GM12878 (cell line): ENCODE measurements around the gene MVB12B. TPM values are rescaled to one million over a fixed set of nuclear protein-coding genes. Genes with fewer than 3 reads are reported as not detected.

Source experiments
- ATAC-seq: fragments of 200-7000 bp; cut with Tn5 transposase; 3 replicates; pipeline ENCODE4 v1.9.1; 2020; ENCODE audit warnings: mild to moderate bottlenecking, moderate library complexity
- BruUV-seq: library from RNA; stranded (reverse); fragments of 400-500 nt; replicated peaks from 2 replicates; lab custom pipeline; 2021; lab: Mats Ljungman, UMichigan
- CTCF ChIA-PET: fragments of 300-600 bp; sonication (Branson Sonifier 250); formaldehyde crosslinking; extraction: SDS; loops from one replicate; lab custom pipeline; 2021; ENCODE audit warnings: inconsistent platforms; lab: Yijun Ruan, JAX
- POLR2A ChIA-PET: fragments of 350-600 bp; formaldehyde crosslinking; extraction: SDS; loops from one replicate; lab custom pipeline; 2021; ENCODE audit warnings: inconsistent platforms; lab: Charles Lee
- RAD21 ChIA-PET: fragments of 300-600 bp; sonication (Branson Sonifier 250); formaldehyde crosslinking; loops from one replicate; lab custom pipeline; 2023; ENCODE audit warnings: antibody characterized with exemption; ENCODE audit not compliant: unreplicated experiment; lab: Charles Lee
- SMC1A ChIA-PET: fragments of 300-600 bp; sonication (Branson Sonifier 250); formaldehyde crosslinking; loops from one replicate; lab custom pipeline; 2023; ENCODE audit not compliant: unreplicated experiment, uncharacterized antibody; lab: Charles Lee
- DNase-seq: peaks from one replicate; pipeline ENCODE4 v3.0.0-alpha.2; 2011; ENCODE audit warnings: low read depth, low spot score
- FAIRE-seq: peaks from 3 replicates; lab custom pipeline; 2011; peaks lifted over from hg19 to GRCh38; lab: Jason Lieb, UNC
- H2AFZ ChIP-seq: 2 replicates; pipeline ENCODE4 v1.6.0; 2011; ENCODE audit warnings: low read depth, low read length, control low read depth; ENCODE audit not compliant: control insufficient read depth
- H3K27ac ChIP-seq: 2 replicates; pipeline ENCODE4 v1.5.1; 2011; ENCODE audit warnings: control low read depth; ENCODE audit not compliant: control insufficient read depth, insufficient read depth
- H3K27me3 ChIP-seq, 2 experiments: replicated peaks in 1 of 2; 2 replicates each; pipeline versions ENCODE4 v1.6.0 to v1.6.1; 2011; ENCODE audit warnings: low read length in 1 of 2; ENCODE audit not compliant: control insufficient read depth in 2 of 2, insufficient read depth in 2 of 2
- H3K36me3 ChIP-seq, 2 experiments: 2 replicates each; pipeline ENCODE4 v1.5.1; 2011; ENCODE audit warnings: low read length in 1 of 2; ENCODE audit not compliant: control insufficient read depth in 2 of 2, insufficient read depth in 2 of 2
- H3K4me1 ChIP-seq: 2 replicates; pipeline ENCODE4 v1.6.1; 2011; ENCODE audit warnings: mild to moderate bottlenecking, low read length, moderate library complexity, mixed read lengths; ENCODE audit not compliant: control insufficient read depth, insufficient read depth
- H3K4me2 ChIP-seq: 2 replicates; pipeline ENCODE4 v1.6.0; 2011; ENCODE audit warnings: control low read depth; ENCODE audit not compliant: control insufficient read depth, insufficient read depth
- H3K4me3 ChIP-seq: fragments of 200-600 bp; sonication (generic); 2 replicates; pipeline ENCODE4 v1.5.1; 2016
- H3K79me2 ChIP-seq: 2 replicates; pipeline ENCODE4 v1.6.0; 2011; ENCODE audit warnings: low read length; ENCODE audit not compliant: control insufficient read depth, insufficient read depth
- H3K9ac ChIP-seq: 2 replicates; pipeline ENCODE4 v1.8.0; 2011; ENCODE audit warnings: low read length, control low read depth, mixed read lengths; ENCODE audit not compliant: control insufficient read depth, insufficient read depth
- H3K9me3 ChIP-seq: replicated peaks from 3 replicates; pipeline ENCODE4 v1.5.1; 2011; ENCODE audit warnings: mild to moderate bottlenecking, low read length; ENCODE audit not compliant: control insufficient read depth, insufficient read depth
- H4K20me1 ChIP-seq: 2 replicates; pipeline ENCODE4 v1.6.0; 2011; ENCODE audit not compliant: control insufficient read depth, insufficient read depth
- BCL11A ChIP-seq: IDR thresholded peaks from 2 replicates; pipeline ENCODE4 v1.6.1; 2011; ENCODE audit warnings: low read depth, low read length
- CEBPB ChIP-seq, 2 experiments: fragments of 150-350 bp in 1 of 2; IDR thresholded peaks; 2 replicates each; pipeline ENCODE4 v1.6.1; 2012 to 2014; ENCODE audit warnings: low read depth in 2 of 2, low read length in 2 of 2, borderline replicate concordance in 1 of 2, inconsistent platforms in 1 of 2
- CHD1 ChIP-seq: IDR thresholded peaks from 2 replicates; pipeline ENCODE4 v1.6.1; 2012; ENCODE audit warnings: low read depth, low read length, improper control_type of control experiment
- CREB1 ChIP-seq: IDR thresholded peaks from 2 replicates; pipeline ENCODE4 v1.6.1; 2012; ENCODE audit warnings: low read depth, mild to moderate bottlenecking, inconsistent platforms
- NFYB ChIP-seq: IDR thresholded peaks from 2 replicates; pipeline ENCODE4 v1.6.1; 2011; ENCODE audit warnings: low read depth, mild to moderate bottlenecking, low read length, improper control_type of control experiment, moderate library complexity; ENCODE audit not compliant: insufficient read depth
- NR2F1 ChIP-seq: fragments of 450-650 bp; conservative IDR thresholded peaks from 2 replicates; pipeline ENCODE4 v1.6.1; 2017; ENCODE audit warnings: mild to moderate bottlenecking
- POLR2A ChIP-seq: IDR thresholded peaks from 2 replicates; pipeline ENCODE4 v1.6.1; 2011; ENCODE audit warnings: low read depth, mild to moderate bottlenecking, low read length
- SMAD5 ChIP-seq: IDR thresholded peaks from 2 replicates; pipeline ENCODE4 v1.6.1; 2016; ENCODE audit warnings: antibody characterized with exemption, low read depth
- SMC3 ChIP-seq: IDR thresholded peaks from 2 replicates; pipeline ENCODE4 v1.6.1; 2011; ENCODE audit warnings: low read length, improper control_type of control experiment, borderline replicate concordance
- SREBF2 ChIP-seq: IDR thresholded peaks from 2 replicates; pipeline ENCODE4 v1.6.1; 2012; ENCODE audit warnings: mild to moderate bottlenecking, low read length
- WRNIP1 ChIP-seq: IDR thresholded peaks from 2 replicates; pipeline ENCODE4 v1.6.1; 2011; ENCODE audit warnings: low read depth, low read length, improper control_type of control experiment, borderline replicate concordance
- YBX1 ChIP-seq: fragments of 450-650 bp; IDR thresholded peaks from 2 replicates; pipeline ENCODE4 v1.6.1; 2016; ENCODE audit warnings: antibody characterized with exemption
- ZNF592 ChIP-seq: fragments of 450-650 bp; IDR thresholded peaks from 2 replicates; pipeline ENCODE4 v1.6.1; 2017; ENCODE audit warnings: mild to moderate bottlenecking, moderate library complexity
- ZZZ3 ChIP-seq: IDR thresholded peaks from 2 replicates; pipeline ENCODE4 v1.6.1; 2011; ENCODE audit warnings: low read depth; ENCODE audit not compliant: control insufficient read depth, insufficient read length
- WGBS: methylation state at CpG from one replicate; pipeline ENCODE4 v1.1.6; 2016; ENCODE audit warnings: low lambda C conversion rate; ENCODE audit not compliant: insufficient replicate concordance, insufficient coverage; ENCODE audit errors: missing lambda C conversion rate; 5-methylcytosine and 5-hydroxymethylcytosine counted together
- in situ Hi-C: fragments of 300-500 bp; cut with MboI; formaldehyde crosslinking; loops from 9 replicates; pipeline ENCODE4 v1.14.3; 2018; ENCODE audit warnings: mixed read lengths
- intact Hi-C: fragments of 100-400 bp; cut with micrococcal nuclease; formaldehyde crosslinking; loops from one replicate; pipeline ENCODE4 v1.14.2; 2022; ENCODE audit not compliant: unreplicated experiment
- polyA plus RNA-seq, 11 experiments: library from polyadenylated mRNA; depleted of rRNA in 4 of 11; unstranded in 6 of 11; stranded (reverse) in 5 of 11; fragments of >200 nt; fragmentation: Nextera tagmentation in 4 of 11; fragmentation: Illumina TruSeq in 1 of 11; extraction: Ambion mirVana in 4 of 11; extraction: Trizol in 1 of 11; gene quantifications; 1 replicate in 1 of 11; 2 replicates in 10 of 11; pipeline versions ENCODE4 v1.2.1 to v1.2.3, GENCODE V29; 2011 to 2016; ENCODE audit warnings: inconsistent platforms in 2 of 11, missing spikeins in 2 of 11, low read depth in 1 of 11
- total RNA-seq, 4 experiments: library from RNA; depleted of rRNA in 3 of 4; stranded (reverse); fragments of >200 nt in 3 of 4; fragmentation: Illumina TruSeq in 1 of 4; extraction: Trizol in 1 of 4; gene quantifications; 2 replicates each; pipeline versions ENCODE4 v1.2.1 to v1.2.3, GENCODE V29; 2013 to 2021
- TF ChIP-seq, protein P1 (sequence below): IDR thresholded peaks from 2 replicates; pipeline ENCODE4 v1.6.1; 2011; ENCODE audit warnings: low read depth, mild to moderate bottlenecking, low read length, moderate library complexity, borderline replicate concordance; ENCODE audit errors: extremely low read depth
- TF ChIP-seq, protein P2 (sequence below): fragments of 450-650 bp; IDR thresholded peaks from 2 replicates; pipeline ENCODE4 v1.6.1; 2016; ENCODE audit warnings: mild to moderate bottlenecking, moderate library complexity, borderline replicate concordance

MVB12B gene
- total and polyA plus RNA-seq, 10 of the 15 experiments (the other 5 are each of a cell fraction or from before 2014, with no cell fraction given): 0.08 TPM; not detected in 9

- FAIRE-seq (no peak), ATAC-seq (no peak), DNase-seq (no peak)
- Histone ChIP-seq H3K4me3 (no peak overlapping the region), H3K4me1 (no peaks in the 10 kb centered on the region; the same call in 1 of the 2 replicates), H2AFZ (no peak overlapping the region), H3K9me3 (no peaks in the 10 kb centered on the region), H3K4me2 (no peak overlapping the region), H3K79me2 (no peaks in the 10 kb centered on the region), H3K27me3 (peaks cover 2 to 4% of the 10 kb centered on the region in 2 experiments), H3K9ac (no peak overlapping the region), H4K20me1 (no peaks in the 10 kb centered on the region), H3K36me3 (no peaks in the 10 kb centered on the region), H3K27ac (no peak overlapping the region)
- ChIA-PET RAD21 (no interaction called here), CTCF (no interaction called here), SMC1A (no interaction called here), POLR2A (no interaction called here)
- TF ChIP-seq YBX1 (no peak), NFYB (no peak), BCL11A (no peak), CEBPB (IDR thresholded peaks at IDR 0.05; ENCODE audit: borderline replicate concordance in 1 of 2, low read depth in 2 of 2, low read length in 2 of 2) (no peak), CHD1 (no peak), CREB1 (no peak), SMAD5 (no peak), NR2F1 (no peak), WRNIP1 (no peak), SMC3 (no peak), ZZZ3 (no peak), SREBF2 (no peak), ZNF592 (no peak), POLR2A (no peak)
- TF ChIP-seq, protein P1, sequence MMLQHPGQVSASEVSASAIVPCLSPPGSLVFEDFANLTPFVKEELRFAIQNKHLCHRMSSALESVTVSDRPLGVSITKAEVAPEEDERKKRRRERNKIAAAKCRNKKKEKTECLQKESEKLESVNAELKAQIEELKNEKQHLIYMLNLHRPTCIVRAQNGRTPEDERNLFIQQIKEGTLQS: no peak
- TF ChIP-seq, protein P2, sequence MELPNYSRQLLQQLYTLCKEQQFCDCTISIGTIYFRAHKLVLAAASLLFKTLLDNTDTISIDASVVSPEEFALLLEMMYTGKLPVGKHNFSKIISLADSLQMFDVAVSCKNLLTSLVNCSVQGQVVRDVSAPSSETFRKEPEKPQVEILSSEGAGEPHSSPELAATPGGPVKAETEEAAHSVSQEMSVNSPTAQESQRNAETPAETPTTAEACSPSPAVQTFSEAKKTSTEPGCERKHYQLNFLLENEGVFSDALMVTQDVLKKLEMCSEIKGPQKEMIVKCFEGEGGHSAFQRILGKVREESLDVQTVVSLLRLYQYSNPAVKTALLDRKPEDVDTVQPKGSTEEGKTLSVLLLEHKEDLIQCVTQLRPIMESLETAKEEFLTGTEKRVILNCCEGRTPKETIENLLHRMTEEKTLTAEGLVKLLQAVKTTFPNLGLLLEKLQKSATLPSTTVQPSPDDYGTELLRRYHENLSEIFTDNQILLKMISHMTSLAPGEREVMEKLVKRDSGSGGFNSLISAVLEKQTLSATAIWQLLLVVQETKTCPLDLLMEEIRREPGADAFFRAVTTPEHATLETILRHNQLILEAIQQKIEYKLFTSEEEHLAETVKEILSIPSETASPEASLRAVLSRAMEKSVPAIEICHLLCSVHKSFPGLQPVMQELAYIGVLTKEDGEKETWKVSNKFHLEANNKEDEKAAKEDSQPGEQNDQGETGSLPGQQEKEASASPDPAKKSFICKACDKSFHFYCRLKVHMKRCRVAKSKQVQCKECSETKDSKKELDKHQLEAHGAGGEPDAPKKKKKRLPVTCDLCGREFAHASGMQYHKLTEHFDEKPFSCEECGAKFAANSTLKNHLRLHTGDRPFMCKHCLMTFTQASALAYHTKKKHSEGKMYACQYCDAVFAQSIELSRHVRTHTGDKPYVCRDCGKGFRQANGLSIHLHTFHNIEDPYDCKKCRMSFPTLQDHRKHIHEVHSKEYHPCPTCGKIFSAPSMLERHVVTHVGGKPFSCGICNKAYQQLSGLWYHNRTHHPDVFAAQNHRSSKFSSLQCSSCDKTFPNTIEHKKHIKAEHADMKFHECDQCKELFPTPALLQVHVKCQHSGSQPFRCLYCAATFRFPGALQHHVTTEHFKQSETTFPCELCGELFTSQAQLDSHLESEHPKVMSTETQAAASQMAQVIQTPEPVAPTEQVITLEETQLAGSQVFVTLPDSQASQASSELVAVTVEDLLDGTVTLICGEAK: no peak
- WGBS: 29% methylated on average over 3 of the region's 3 CpGs
- in situ Hi-C loops (no loop called here), intact Hi-C loops (no loop called here)
- BruUV-seq: no TSS peak
These were observed 56.9 kb downstream of the MVB12B start for GRCh38 chr9:126383406-126384046.
